DMS153 treated with DMSO at 0.1 percent for 48 hours (cell line): ENCODE results near the gene TSPAN14.

Experiments used
- DNase-seq: peaks from one replicate; lab custom pipeline; 2025; ENCODE audit not compliant: unreplicated experiment; lab: John Stamatoyannopoulos, UW

TSPAN14 gene

GRCh38 chr10:80454513-80455460, 677 bp downstream of the TSPAN14 start:
- DNase-seq = peak; percentile 5

DNA sequence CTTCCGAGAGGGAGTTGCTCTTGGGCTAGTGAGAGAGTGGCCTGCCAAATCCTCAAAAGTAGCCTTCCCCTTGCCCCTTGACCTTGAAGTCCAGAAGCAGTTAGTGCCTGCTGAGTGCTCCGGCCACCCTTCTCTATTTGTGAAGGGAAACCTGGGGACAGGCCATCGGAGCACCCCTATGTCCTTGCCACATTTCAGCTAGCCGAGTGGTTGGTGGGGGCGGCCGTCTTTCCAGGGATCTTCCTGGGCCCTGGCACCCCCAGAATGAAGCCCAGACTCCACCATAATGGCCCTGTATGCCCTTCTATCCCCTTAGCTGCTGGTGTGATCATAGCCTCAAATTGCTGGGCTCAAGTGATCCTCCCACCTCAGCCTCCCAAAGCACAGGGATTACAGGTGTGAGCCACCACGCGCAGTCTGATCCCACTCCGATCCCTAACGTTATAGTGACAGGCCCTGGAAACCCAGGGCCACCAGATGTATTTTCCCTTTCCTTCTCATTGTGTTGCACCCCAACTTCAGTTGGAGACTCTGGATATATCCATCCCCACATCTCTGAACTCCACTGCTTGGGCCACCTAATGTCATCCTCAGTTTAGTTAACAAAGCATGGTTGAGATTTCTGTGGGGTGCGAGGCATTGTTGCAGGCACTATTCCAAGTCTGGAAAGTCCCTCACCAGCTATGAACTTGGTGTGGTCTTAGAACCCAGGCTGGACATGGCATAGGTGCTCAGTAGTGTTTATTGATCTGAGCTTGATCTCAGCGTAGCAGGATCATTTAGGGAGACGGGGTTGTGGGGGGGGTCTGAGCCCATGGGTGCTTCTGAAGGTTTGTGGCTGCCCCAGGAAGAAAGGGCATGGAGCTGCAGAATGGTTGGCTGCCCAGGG, 1.6 kb downstream of the TSPAN14 start:
- no peak for DNase-seq

- DNase-seq = no peak
Measured at GRCh38 chr10:80457554-80458262, 3.6 kb downstream of the TSPAN14 start.

DNA sequence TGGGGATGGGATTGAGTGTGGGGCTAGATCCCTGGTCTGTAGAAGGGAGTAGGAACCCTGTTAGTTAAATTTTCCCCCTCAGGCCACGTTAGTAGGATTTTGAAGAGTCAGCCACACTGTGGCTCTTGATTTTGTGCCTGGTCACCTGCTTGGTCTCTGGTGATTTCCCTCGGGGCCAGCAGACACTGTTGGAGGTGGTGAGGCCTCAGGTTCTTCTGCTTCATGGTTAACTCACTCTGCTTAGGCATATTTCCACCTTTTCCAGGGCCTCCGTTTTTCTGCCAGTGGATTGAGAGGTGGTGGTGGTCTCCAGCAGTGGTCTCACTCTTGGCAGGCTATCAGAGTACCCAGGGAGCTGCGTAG, 4.1 kb downstream of the TSPAN14 start:
- DNase-seq = no peak

DNA sequence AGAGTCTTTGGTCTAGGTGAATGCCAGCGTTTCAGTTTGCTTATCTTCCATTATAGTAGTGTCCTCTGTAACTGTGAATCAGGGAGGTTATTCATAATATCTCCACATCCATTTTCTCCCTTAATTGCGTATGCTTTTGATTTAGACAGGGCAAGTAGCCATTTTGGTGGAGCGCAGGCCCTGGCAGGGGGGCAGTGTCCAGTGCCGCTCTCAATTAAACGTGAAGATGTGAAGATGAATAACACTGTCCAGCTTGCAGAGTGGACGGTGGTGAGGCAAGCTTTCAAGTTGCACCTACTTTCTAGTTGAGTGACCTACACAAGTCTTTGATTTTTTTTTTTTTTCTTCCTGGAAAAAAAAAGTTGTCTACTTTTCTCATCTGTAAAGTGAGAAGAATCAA, 4.5 kb downstream of the TSPAN14 start:
- DNase-seq = no peak

GRCh38 chr10:80459047-80459865, 5.1 kb downstream of the TSPAN14 start:
- peak; percentile 31 for DNase-seq

- DNase-seq = peak; percentile 91
Measured at GRCh38 chr10:80460399-80461207, 6.5 kb downstream of the TSPAN14 start.

- DNase-seq = no peak
Measured at GRCh38 chr10:80461208-80462183, 7.4 kb downstream of the TSPAN14 start.

DNA sequence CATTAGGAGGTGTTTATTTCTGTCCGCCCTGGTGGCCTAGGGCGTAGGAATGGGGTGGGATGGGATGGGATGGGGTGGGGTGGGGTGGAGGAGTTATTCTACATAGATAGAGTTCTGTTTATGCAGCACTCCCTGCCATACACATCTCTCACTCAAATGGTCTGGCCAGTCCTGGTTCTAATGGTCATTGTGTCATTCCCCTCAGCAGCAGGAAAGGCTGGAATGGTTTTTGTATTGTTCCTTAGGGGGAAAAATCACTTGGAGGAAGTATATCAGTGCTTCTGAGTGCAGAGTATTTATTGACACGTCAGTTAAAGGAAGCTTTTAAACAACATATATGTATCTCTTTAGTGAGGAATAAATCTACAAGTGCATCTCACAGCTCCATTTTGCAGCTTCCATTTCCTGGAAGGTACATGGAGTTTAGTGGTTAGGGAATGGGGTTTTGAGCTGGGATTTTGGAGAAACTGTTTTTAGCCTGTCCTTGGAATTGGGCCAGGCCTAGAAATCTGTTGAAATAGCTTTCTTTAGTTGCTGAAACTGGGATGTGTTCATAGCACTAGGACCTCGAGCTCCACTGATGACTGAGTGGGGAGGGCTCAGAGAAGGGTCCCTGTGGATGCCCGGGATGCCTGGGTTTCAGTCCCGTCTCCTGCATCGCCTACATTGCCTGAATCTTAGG, 8.3 kb downstream of the TSPAN14 start:
- no peak for DNase-seq

GRCh38 chr10:80462981-80463741, 9.1 kb downstream of the TSPAN14 start:
- DNase-seq = peak; percentile 5

DNA sequence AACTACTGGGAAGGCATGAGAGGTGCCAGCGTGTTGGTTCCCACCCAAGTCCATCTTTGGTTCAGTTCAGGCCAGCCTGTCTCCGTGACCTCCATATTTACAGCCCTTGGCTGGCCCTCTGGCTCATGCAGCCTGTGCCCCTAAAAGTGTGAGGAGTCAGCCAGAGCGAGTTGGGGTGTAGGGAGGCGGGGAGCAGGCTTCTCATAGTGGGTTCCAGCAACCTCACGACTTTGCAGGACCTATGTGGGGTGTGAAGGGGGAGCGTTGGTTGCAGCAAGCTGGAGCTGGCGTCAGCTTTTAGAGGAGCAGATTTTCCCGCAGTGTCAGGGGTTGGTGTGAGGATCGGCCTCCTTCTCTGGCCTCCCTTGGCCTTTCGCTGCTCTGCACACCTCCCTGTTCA, 9.8 kb downstream of the TSPAN14 start:
- DNase-seq = no peak

GRCh38 chr10:80464557-80465450, 10.7 kb downstream of the TSPAN14 start:
- DNase-seq = peak; percentile 4

DNA sequence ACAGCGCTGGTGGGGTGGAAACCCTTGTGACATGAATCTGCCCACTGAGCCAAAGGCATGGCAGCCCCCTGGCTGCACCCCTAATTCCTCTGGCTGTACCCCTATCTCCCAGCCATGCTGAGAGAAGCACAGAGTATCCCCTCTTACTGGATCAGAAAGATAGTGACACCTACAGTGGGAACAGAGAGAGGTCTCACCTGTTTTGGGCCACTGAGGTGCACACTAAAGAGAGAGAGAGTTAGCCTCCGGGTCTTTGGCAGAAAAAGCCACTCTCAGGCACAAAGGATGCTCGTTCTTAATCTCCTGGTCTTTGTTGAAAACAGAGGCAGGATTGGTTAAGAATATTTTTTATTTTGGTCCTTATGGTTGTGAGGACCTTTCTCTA, 11.3 kb downstream of the TSPAN14 start:
- no peak for DNase-seq

GRCh38 chr10:80465839-80466590, 11.9 kb downstream of the TSPAN14 start:
- DNase-seq = no peak

GRCh38 chr10:80466724-80467326, 12.7 kb downstream of the TSPAN14 start:
- no peak for DNase-seq
